Spleen (tissue), 11 donors: ENCODE data around the gene ZFYVE19. TPM values are rescaled to one million over a fixed set of nuclear protein-coding genes. Genes with fewer than 3 reads are reported as not detected.

ENCODE experiments used
- DNase-seq: peaks from one replicate; pipeline ENCODE4 v3.0.0-alpha.2; 2020
- H3K27ac ChIP-seq, 8 donors: fragments of 200-600 bp; sonication (generic) in 7 of 8; 1 replicate in 4 of 8; 2 replicates in 4 of 8; pipeline versions ENCODE4 v1.5.0 to v1.8.0; 2016 to 2021; ENCODE audit warnings: inconsistent platforms in 4 of 8, mild to moderate bottlenecking in 4 of 8, moderate library complexity in 1 of 8
- H3K27me3 ChIP-seq, 7 donors: fragments of 200-600 bp; sonication (generic) in 6 of 7; replicated peaks in 1 of 7; 1 replicate in 4 of 7; 2 replicates in 3 of 7; pipeline versions ENCODE4 v1.5.0 to v1.8.0; 2016 to 2021; ENCODE audit warnings: inconsistent platforms in 3 of 7, mild to moderate bottlenecking in 1 of 7
- H3K36me3 ChIP-seq, 6 donors: fragments of 200-600 bp; sonication (generic) in 5 of 6; 1 replicate in 4 of 6; 2 replicates in 2 of 6; pipeline versions ENCODE4 v1.5.0 to v1.8.0; 2016 to 2021; ENCODE audit warnings: inconsistent platforms in 2 of 6
- H3K4me1 ChIP-seq, 6 donors: fragments of 200-600 bp; sonication (generic) in 5 of 6; 1 replicate in 3 of 6; 2 replicates in 3 of 6; pipeline versions ENCODE4 v1.5.0 to v1.8.0; 2016 to 2021; ENCODE audit warnings: inconsistent platforms in 3 of 6
- H3K4me3 ChIP-seq, 8 donors: fragments of 200-600 bp; sonication (generic) in 7 of 8; 1 replicate in 4 of 8; 2 replicates in 4 of 8; pipeline versions ENCODE4 v1.5.0 to v1.8.0; 2016 to 2021; ENCODE audit warnings: inconsistent platforms in 4 of 8, mild to moderate bottlenecking in 4 of 8, moderate library complexity in 2 of 8
- H3K9me3 ChIP-seq, 8 donors: fragments of 200-600 bp; sonication (generic) in 7 of 8; 1 replicate in 4 of 8; 2 replicates in 4 of 8; pipeline versions ENCODE4 v1.5.0 to v1.8.0; 2016 to 2021; ENCODE audit warnings: inconsistent platforms in 4 of 8
- POLR2A ChIP-seq, 3 donors: fragments of 450-650 bp; IDR thresholded peaks; one replicate each; pipeline ENCODE4 v1.5.1; 2017; ENCODE audit warnings: antibody characterized with exemption in 3 of 3, mild to moderate bottlenecking in 1 of 3
- POLR2AphosphoS5 ChIP-seq, 3 donors: sonication (generic); formaldehyde crosslinking; IDR thresholded peaks; one replicate each; pipeline ENCODE4 v1.5.1; 2017; ENCODE audit warnings: antibody characterized with exemption in 3 of 3
- WGBS, 5 donors: extraction: QIAGEN DNeasy Blood & Tissue Kit in 3 of 5; methylation state at CpG; one replicate each; pipeline versions ENCODE4 v1.1.5 to v1.1.7; 2013 to 2018; 5-methylcytosine and 5-hydroxymethylcytosine counted together
- intact Hi-C: fragments of 100-400 bp; cut with DNase I; formaldehyde crosslinking; loops from one replicate; pipeline ENCODE4 v1.15.0; 2023; ENCODE audit warnings: low total_unique reads
- polyA plus RNA-seq, 3 donors: library from polyadenylated mRNA; stranded (reverse); fragments of 200-250 nt; gene quantifications; one replicate each; pipeline ENCODE4 v1.2.1, GENCODE V29; 2013
- total RNA-seq, 7 donors: library from RNA; depleted of rRNA in 3 of 7; stranded (reverse); fragments of >200 nt in 3 of 7; fragmentation: NEBNext Ultra II Directional in 4 of 7; extraction: Animal tissue kit (Norgen Biotek cat#: 25700) in 4 of 7; gene quantifications; one replicate each; pipeline versions ENCODE4 v1.1.0 to v1.2.1, GENCODE V29; 2016 to 2021
- TF ChIP-seq, protein P1 (sequence below), 11 experiments: fragments of 200-600 bp in 7 of 11; fragments of 450-650 bp in 4 of 11; sonication (generic) in 4 of 11; IDR thresholded peaks in 8 of 11; conservative IDR thresholded peaks in 3 of 11; 1 replicate in 7 of 11; 2 replicates in 4 of 11; pipeline versions ENCODE4 v1.4.0 to v1.8.0; 2016 to 2021; ENCODE audit warnings: antibody characterized with exemption in 11 of 11, inconsistent platforms in 4 of 11, mild to moderate bottlenecking in 1 of 11
- donor health status: healthy with polysubstance abuse.
- donor health status: DM: no; HTN: no; CAD: no; lungs with moderate emphysema.
- donor health status: DM: no; HTN: no; CAD: no.
- donor health status: Bipolar disorder and iron deficiency.
- donor health status: healthy.
- donor health status: DM: no; HTN: no; CAD: no.
- donor health status: DM: yes; HTN: yes; CAD: no.

ZFYVE19 gene
- total and polyA plus RNA-seq, 10 donors = 16.1 to 31.7 (median 22.3) TPM

DNA sequence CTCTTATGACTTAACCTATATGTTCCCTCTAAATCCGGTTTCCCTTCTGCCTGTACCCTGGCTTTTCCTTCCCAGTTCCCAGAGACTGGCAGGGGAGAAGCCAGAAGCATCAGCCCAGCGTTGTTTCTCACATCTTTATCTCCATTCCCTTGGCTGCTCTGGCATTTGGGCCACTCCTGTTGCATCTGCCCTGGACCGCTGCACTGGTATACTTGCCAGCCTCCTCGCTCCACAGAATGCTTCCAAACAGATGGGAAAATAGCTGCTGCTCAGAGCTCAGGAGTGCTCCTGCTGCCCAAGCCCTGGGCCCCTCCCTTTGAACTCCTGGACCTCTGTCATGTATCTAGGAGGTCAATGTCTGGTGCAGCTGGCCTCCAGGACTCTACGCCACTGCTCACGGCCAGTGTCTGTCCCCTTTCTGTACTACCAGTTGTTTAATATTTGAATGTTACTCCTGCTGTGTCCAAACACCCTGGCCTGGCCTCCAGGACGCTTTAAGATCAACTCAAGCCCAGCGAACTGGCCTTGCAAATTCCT lies 43.8 kb downstream of the ZFYVE19 start:
- DNase-seq = peak; percentile 39
- no peak overlapping the region for H3K27ac ChIP-seq
- H3K4me1 ChIP-seq = peaks cover 0 to 24% (median 23%) of the 10 kb centered on the region in 6 donors
- TF ChIP-seq, protein P1, sequence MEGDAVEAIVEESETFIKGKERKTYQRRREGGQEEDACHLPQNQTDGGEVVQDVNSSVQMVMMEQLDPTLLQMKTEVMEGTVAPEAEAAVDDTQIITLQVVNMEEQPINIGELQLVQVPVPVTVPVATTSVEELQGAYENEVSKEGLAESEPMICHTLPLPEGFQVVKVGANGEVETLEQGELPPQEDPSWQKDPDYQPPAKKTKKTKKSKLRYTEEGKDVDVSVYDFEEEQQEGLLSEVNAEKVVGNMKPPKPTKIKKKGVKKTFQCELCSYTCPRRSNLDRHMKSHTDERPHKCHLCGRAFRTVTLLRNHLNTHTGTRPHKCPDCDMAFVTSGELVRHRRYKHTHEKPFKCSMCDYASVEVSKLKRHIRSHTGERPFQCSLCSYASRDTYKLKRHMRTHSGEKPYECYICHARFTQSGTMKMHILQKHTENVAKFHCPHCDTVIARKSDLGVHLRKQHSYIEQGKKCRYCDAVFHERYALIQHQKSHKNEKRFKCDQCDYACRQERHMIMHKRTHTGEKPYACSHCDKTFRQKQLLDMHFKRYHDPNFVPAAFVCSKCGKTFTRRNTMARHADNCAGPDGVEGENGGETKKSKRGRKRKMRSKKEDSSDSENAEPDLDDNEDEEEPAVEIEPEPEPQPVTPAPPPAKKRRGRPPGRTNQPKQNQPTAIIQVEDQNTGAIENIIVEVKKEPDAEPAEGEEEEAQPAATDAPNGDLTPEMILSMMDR (IDR thresholded peaks at IDR 0.05 in 8 of 11, conservative IDR thresholded peaks at IDR 0.05 in 3 of 11) = no peak
- TF ChIP-seq POLR2A (IDR thresholded peaks at IDR 0.05) (no peak), POLR2AphosphoS5 (IDR thresholded peaks at IDR 0.05) (no peak)
- H3K36me3 ChIP-seq = peaks cover 0 to 31% (median 5%) of the 10 kb centered on the region in 6 donors
- peaks cover 0 to 4% (median 0%) of the 10 kb centered on the region in 7 donors for H3K27me3 ChIP-seq
- 87 to 94% (median 90%) methylated on average over 8 of the region's 8 CpGs for WGBS, 5 donors
- H3K4me3 ChIP-seq = no peak overlapping the region
- H3K9me3 ChIP-seq = no peaks in the 10 kb centered on the region
- intact Hi-C loops = no loop called here

DNA sequence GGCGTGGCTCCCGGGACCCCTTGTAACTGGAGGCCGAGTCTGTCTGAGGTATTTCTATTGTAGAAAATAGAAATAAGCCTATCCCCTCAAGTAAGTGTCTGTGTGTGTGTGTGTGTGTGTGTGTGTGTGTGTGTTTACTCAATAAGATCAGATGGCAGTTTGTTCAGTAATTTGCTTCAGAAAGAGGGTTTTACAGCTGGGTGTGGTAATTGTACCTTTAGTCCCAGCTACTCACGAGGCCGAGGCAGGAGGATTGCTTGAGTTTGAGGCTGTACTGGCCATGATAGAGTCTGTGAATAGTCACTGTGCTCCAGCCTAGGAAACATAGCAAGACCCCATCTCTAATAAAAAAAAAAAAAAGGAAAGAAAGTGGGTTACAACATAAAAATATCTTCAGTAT lies 45.6 kb downstream of the ZFYVE19 start:
- 85 to 97% (median 90%) methylated on average over 5 of the region's 5 CpGs for WGBS, 5 donors

DNA sequence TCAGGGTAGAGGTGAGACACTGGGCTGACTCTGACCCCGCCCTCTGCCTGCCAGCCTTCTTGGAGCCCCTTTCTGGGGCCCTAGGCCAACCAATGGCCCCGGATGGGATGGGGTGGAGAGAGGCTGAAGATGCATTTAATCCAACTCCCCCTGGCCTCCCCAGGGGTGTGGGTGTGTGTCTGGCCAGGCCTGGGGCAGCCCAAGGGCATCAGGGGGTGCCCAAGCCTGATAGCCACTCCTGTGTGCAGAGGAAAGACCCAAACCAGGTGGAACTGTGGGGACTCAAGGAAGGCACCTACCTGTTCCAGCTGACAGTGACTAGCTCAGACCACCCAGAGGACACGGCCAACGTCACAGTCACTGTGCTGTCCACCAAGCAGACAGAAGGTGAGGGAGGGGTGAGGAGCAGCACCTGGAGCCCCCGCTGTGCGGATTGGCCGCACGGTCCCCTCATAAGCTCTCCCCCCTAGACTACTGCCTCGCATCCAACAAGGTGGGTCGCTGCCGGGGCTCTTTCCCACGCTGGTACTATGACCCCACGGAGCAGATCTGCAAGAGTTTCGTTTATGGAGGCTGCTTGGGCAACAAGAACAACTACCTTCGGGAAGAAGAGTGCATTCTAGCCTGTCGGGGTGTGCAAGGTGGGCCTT lies 46.5 kb downstream of the ZFYVE19 start:
- H3K4me3 ChIP-seq = no peak overlapping the region
- no peaks in the 10 kb centered on the region for H3K9me3 ChIP-seq
- H3K36me3 ChIP-seq = peaks cover 0 to 46% (median 5%) of the 10 kb centered on the region in 6 donors
- peaks cover 0 to 14% (median 9%) of the 10 kb centered on the region in 6 donors for H3K4me1 ChIP-seq
- TF ChIP-seq POLR2A (IDR thresholded peaks at IDR 0.05) = no peak
- no peak for TF ChIP-seq POLR2AphosphoS5 (IDR thresholded peaks at IDR 0.05)
- TF ChIP-seq, protein P1 (IDR thresholded peaks at IDR 0.05 in 8 of 11, conservative IDR thresholded peaks at IDR 0.05 in 3 of 11) = no peak
- WGBS, 5 donors = 88 to 94% (median 92%) methylated on average over 16 of the region's 16 CpGs
- no peak overlapping the region for H3K27ac ChIP-seq
- intact Hi-C loops = no loop called here
- no peaks in the 10 kb centered on the region for H3K27me3 ChIP-seq
- DNase-seq = peak; percentile 67

More for the DNA sequence above, 45.6 kb downstream of the ZFYVE19 start:
- no peaks in the 10 kb centered on the region for H3K9me3 ChIP-seq
- intact Hi-C loops = no loop called here
- no peaks in the 10 kb centered on the region for H3K27me3 ChIP-seq
- H3K27ac ChIP-seq = no peak overlapping the region
- H3K36me3 ChIP-seq = peaks cover 0 to 46% (median 5%) of the 10 kb centered on the region in 6 donors
- no peak overlapping the region for H3K4me3 ChIP-seq
- H3K4me1 ChIP-seq = peaks cover 0 to 12% (median 8%) of the 10 kb centered on the region in 6 donors
- DNase-seq = no peak
- TF ChIP-seq POLR2A (IDR thresholded peaks at IDR 0.05) = no peak
- TF ChIP-seq POLR2AphosphoS5 (IDR thresholded peaks at IDR 0.05) = no peak
- TF ChIP-seq, protein P1 (IDR thresholded peaks at IDR 0.05 in 8 of 11, conservative IDR thresholded peaks at IDR 0.05 in 3 of 11) = no peak

DNA sequence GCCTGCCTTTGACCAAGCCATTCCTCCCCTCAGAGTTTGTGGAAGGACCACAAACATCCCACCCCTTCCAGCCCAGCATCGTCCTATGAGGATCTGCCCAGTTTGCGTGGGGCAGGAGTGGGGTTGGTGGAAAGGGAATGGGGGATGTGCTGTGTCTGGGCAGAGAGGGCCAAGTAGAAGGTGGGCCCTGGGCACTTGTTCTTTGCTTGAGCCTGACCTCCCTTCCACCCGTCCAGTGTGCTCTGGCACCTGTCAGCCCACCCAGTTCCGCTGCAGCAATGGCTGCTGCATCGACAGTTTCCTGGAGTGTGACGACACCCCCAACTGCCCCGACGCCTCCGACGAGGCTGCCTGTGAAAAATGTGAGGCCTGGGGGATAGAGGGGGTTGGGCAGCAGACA lies 47.3 kb downstream of the ZFYVE19 start:
- Histone ChIP-seq H3K9me3 (no peaks in the 10 kb centered on the region), H3K27me3 (no peaks in the 10 kb centered on the region), H3K4me3 (no peak overlapping the region), H3K36me3 (peaks cover 0 to 46% (median 5%) of the 10 kb centered on the region in 6 donors), H3K4me1 (peaks cover 0 to 18% (median 11%) of the 10 kb centered on the region in 6 donors), H3K27ac (no peak overlapping the region)
- DNase-seq = peak; percentile 49
- intact Hi-C loops = no loop called here
- TF ChIP-seq POLR2A (IDR thresholded peaks at IDR 0.05) (no peak), POLR2AphosphoS5 (IDR thresholded peaks at IDR 0.05) (no peak)
- TF ChIP-seq, protein P1 (IDR thresholded peaks at IDR 0.05 in 8 of 11, conservative IDR thresholded peaks at IDR 0.05 in 3 of 11) = no peak
- 53 to 85% (median 69%) methylated on average over 8 to 10 of the region's 10 CpGs for WGBS, 5 donors
